ENCODE results near the gene PKN1.

GRCh38 chr19:14502334-14503092 is 69.4 kb downstream of the PKN1 start:
- TF ChIP-seq CTCF (IDR thresholded peaks at IDR 0.05; ENCODE audit: insufficient read depth, low read depth, low read length) (no peak), EZH2 (IDR thresholded peaks at IDR 0.05; ENCODE audit: insufficient read depth, low read length) (no peak)
